Gastrocnemius medialis (tissue), 4 donors: ENCODE results near the gene SLC46A3.

Experiments used
- POLR2A ChIP-seq, 2 donors: fragments of 450-650 bp; IDR thresholded peaks; one replicate each; pipeline ENCODE4 v1.6.1; 2017; ENCODE audit warnings: antibody characterized with exemption in 2 of 2, mild to moderate bottlenecking in 2 of 2, moderate library complexity in 2 of 2
- TF ChIP-seq, protein P1 (sequence below), 5 experiments: fragments of 450-650 bp in 3 of 5; fragments of 200-600 bp in 2 of 5; sonication (generic) in 2 of 5; IDR thresholded peaks in 4 of 5; conservative IDR thresholded peaks in 1 of 5; 1 replicate in 4 of 5; 2 replicates in 1 of 5; pipeline ENCODE4 v1.5.1; 2016 to 2019; ENCODE audit warnings: antibody characterized with exemption in 5 of 5, mild to moderate bottlenecking in 3 of 5, moderate library complexity in 3 of 5

DNA sequence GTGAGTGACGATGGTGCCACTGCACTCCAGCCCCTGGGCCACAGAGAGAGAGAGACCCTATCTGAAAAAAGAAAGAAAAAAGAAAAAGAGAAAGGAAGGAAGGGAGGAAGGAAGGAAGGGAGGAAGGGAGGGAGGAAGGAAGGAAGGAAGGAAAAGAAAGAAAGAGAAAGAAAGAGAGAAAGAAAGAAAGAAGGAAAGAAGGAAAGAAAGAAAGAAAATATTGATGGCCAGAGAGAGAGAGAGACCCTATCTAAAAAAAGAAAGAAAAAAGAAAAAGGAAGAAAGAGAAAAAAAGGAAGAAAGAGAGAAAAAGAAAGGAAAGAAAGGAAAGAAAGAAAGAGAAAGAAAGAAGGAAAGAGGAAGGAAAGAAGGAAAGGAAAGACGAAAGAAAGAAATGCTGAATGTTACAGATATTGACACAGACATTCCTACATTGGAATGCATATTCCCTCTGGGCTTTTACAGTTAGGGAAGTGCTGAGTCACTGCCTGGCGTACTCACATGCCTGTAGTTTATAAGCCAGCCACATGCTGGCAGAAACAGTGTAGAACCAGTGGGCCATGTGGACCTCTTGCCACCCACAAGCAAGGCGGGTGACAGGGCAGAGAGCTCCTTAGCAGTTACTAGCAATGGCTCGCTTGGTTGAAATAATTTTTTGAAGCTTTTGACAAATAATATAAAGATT is 34.6 kb upstream of the SLC46A3 start:
- no peak for TF ChIP-seq POLR2A (IDR thresholded peaks at IDR 0.05)
- TF ChIP-seq, protein P1, sequence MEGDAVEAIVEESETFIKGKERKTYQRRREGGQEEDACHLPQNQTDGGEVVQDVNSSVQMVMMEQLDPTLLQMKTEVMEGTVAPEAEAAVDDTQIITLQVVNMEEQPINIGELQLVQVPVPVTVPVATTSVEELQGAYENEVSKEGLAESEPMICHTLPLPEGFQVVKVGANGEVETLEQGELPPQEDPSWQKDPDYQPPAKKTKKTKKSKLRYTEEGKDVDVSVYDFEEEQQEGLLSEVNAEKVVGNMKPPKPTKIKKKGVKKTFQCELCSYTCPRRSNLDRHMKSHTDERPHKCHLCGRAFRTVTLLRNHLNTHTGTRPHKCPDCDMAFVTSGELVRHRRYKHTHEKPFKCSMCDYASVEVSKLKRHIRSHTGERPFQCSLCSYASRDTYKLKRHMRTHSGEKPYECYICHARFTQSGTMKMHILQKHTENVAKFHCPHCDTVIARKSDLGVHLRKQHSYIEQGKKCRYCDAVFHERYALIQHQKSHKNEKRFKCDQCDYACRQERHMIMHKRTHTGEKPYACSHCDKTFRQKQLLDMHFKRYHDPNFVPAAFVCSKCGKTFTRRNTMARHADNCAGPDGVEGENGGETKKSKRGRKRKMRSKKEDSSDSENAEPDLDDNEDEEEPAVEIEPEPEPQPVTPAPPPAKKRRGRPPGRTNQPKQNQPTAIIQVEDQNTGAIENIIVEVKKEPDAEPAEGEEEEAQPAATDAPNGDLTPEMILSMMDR (IDR thresholded peaks at IDR 0.05 in 4 of 5, conservative IDR thresholded peaks at IDR 0.05 in 1 of 5) = no peak
